SHP77 (cell line): Measurements from ENCODE around the gene ZNF771.
A peak's percentile ranks its signal among the peaks of the same experiment; 100 is the strongest.

ENCODE experiments used
- DNase-seq, 2 experiments: peaks; one replicate each; lab custom pipeline; 2025; lab: John Stamatoyannopoulos, UW

The ZNF771 gene

DNA sequence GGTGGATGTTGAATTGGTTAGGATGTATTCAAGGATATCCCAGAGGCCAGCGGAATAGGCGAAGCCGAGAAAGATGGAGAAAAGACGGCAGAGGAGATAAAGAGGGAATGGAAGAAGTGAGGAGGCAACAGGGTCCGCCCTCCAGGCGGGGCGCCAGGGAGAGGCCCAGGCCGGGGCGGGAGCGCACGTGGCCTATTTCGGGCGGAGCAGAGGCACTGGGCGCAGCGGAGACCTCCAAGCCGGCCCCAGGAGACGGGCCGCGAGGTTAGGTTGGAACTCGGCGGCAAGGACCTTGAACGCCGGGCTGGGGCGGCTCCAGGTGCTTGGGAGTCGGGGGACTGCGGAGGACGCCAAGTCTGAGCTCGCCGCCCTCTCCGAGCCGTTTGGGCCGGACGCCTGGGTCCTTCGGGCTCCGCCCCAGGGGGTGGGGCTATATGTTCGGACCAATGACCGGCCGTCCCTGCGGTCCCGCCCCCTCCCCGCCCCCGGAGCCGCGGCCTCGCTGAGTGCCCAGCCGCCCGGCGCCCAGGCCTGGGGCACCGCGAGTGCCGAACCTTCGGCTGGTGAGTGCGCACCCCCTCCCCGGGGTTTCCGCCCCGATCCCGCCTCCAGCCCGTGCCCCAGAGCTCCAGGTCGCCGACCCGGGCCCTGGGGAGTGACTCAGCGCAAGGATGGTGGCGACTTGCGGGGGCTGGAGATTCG lies at the start of gene ZNF771:
TSS of gene ZNF771 (plus strand) at position 505 of the 702 bp plus-strand sequence. CDS start 448 bp downstream, outside the sequence.
- peak; percentile 90 to 92 for DNase-seq

DNA sequence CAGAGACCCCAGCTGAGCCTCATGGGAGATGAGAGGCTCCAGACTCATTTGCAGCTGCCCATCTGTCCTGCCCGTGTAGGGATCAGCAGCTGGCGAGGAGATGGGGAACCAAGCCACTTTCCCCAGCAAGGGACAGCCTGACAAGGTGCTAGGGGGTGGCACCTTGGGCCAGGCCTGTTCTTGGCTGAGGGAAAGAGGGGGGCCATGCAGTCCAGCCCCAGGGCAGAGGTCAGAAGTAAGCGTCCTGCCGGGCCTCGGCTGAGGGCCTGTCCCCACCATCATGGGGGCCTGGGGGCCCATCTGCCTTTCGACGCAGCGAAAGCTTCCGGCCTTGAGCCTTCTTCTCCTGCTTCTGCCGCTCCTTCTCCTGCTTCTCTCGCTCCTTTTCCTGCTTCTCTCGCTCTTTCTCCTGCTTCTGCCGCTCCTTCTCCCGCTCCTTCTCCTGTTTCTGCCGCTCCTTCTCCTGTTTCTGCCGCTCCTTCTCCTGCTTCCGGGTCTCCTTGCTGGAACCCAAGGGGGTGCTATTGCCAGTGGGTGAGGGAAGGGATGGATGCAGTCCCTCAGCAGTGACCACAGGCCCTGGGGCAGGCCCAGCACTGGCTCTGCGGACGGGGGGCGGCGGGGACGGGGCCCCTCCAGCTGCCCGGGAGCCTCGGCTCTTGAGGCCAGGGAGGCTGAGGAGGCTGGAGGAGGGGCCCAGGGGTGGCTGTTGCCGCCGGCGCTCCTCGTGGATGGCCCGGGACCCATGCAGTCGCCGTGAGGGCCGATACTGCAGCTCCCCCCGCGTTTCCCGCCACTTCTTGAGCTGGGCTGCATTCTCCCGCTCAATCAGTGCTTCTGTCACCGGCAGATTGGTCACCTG lies 49.5 kb upstream of the ZNF771 start:
- no peak for DNase-seq

DNA sequence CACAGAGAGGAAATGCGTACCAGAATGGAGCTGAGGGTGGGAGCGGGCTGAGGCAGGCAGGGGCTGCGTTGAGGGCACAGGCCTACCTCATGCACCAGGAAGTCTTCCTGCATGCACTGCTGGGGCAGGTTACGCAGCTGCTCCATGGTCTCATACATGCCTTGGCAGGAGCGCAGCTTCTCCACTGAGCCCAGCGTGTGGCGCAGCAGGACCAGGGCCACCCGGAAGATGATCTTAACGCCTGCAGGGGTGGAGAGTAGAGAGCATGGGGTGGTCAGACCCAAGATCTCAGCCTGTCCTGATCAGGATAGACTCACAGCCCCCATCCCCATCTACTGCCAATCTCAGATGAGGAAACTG lies 48.8 kb upstream of the ZNF771 start:
- DNase-seq = no peak

DNA sequence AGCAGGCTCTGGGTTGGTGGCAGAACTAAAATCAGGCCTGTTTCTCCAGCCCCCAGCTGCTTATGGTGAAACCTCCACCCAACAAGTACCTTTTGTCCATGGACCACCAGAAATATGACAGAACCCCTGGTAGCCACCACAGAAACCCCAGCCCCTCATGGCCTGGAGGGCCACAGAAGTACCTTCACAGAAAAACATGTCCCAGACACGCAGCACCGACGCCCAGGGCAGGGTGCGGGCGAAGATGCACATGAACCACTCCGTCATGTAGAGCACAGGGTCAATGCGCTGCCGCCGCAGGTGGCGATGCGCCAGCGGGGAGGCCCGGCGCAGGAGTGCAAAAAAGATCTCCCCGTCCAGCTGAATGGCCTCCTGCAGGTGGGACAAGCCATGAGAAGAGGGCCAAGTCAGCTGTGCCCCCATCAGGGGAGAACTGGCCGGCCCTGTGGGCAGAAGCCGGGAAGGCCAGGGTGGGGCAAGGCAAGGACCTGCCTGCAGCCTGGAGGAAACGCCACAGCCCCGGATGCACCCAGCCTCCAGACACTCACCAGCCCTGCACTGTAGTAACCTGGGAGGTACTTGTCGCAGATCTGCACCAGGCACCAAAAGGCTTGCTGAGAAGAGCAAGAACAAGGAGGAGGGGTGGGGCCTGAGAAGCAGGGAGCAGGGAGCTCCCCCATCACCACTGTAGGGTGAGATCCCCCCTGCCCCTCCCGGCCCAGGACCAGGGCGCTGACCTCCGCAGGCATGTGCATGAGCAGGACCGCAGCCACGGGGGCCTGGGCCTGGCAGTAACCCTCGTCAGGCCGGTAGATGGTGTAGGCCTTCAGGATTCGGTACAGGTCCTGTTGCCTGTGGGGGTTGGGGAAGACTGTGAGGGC lies 48.2 kb upstream of the ZNF771 start:
- DNase-seq = no peak

DNA sequence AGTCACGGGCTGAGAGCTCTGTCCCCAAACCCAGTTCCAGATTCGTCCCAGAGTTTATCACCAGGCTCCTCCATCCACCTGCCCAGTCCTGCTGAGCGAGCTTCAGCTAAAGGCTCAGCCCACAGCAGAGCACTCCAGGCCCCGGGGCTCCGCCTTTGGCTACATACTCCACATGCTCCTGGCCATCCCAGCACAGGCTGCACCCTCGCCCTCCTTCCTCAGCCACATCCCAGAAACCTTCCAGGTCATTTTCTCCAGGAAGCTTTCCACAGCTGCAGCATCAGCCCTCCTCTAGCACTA lies 47.6 kb upstream of the ZNF771 start:
- no peak for DNase-seq

DNA sequence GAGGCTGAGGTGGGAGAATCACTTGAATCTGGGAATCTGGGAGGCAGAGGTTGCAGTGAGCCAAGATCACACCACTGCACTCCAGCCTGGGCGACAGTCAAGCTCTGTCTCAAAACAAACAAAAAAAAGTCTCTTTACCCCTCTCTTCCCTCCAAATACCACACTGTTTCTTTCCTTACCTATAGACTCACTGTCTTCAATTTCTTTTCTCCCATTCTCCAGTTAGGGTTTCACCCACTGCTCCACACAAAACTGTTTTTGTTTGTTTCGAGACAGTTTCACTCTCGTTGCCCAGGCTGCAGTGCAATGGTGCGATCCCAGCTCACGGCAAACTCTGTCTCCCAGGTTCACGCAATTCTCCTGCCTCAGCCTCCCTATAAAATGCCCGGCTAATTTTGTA lies 46.2 kb upstream of the ZNF771 start:
- DNase-seq = no peak

DNA sequence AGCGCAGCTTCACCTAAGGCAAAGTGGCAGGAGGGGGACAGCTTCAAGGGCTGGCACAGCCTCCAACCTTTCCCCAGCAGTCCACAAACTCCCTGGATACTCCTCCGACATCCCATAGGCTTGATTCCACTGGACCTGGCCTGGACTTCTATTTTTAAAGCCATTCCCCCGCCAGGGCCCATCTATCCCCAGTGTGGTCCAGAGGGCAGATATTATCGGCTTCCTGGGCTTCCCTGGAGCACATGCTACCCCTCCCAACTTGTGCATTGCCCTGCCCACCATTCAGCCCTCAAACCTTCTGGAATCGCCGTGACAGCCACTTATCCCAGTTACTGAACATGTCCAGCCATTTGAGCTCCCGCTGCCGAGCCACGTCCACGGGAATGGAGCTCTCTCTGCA lies 42.2 kb upstream of the ZNF771 start:
- no peak for DNase-seq

DNA sequence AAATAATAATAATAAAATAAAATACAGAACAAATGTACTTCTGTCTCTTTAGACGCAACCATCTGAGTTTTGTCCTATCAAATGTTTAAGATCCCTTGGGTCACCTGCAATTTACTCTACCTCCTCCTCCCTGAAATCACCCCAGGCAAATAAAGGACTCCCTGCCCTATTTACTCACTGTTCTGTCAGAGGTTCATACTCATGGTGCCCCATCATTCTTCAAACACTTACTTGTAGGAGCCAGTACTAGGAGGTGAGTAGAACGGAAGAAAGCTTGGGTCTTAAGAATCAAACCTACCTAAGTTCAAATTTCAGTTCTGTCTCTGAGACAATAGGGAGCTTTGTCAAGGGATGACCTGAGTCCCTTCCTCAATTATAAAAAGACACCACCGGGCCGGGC lies 40.9 kb upstream of the ZNF771 start:
- no peak for DNase-seq

DNA sequence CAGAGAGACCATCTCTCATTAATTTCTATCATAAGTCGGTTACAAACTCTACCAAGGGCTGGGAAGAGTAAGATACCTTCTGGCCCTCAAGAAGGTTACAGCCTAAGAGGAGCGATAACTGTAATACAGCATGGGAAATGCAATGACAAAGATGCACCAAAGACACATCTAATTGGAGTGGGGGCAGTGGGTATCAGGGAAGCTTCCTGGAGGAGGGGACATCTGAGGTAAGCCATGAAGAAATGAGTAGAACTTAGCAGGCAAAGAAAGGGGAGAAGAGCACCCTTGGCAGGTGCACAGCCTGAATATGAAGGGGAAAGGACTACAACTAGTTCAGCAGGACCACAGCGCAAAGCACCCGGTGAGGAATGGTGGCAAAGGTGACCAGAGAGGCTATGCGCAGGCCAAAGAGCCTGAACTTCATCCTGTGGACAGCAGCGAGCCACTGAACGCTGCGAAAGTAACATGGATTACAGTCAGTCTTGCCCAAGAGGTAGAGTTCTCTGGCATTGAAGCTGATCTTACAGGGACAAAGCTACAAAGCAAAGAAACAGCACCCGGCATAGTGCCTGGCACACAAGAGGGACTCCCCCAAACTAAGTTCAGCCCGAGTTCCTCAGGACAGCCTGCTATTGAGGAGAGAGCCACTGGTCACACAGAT lies 39.9 kb upstream of the ZNF771 start:
- no peak for DNase-seq

DNA sequence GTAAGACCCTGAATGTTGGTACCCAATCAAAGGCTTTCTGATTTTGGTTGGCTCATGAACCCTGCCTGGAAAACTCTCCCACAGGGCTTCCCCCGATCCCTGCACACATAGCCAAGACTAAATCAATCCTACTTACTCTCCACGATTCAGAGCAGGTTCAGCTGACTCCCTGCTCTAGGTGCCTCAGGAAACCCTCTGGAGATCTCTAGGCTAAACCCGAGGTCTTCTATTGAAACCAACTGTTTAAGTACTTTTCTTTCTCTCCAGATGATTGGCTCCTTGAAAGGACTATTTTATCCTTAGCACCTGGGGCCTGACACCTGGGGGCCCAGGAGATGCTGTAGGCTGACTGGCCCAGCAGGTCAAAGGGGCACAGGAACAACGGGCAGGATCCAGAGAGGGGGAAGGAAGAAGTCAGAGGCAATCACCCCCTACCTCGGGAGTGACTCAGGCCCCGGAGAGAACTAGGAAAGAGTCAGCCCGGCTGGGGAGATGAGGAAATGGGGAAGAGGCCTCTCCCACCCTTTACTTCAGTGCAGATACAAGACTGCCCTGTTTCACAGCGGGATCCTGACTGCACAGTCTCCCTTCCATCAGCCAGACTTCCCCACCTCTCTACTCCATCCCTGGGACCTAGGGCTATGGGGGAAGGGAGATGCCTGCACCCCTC lies 39.1 kb upstream of the ZNF771 start:
- no peak for DNase-seq

DNA sequence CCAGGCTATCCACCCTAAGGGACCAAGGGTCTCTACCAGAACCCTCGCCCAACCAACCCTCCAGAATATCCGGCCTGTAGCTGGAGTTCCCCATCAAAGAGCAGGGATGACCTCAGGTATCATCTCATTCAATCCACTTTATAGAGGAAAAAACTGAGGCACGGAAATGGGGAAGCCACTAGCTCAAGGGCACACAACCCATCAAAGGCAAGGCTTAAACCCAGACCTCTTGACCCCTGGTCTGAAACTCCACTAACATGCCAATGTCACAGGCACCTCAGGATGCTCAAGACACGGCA lies 38.7 kb upstream of the ZNF771 start:
- DNase-seq = no peak

DNA sequence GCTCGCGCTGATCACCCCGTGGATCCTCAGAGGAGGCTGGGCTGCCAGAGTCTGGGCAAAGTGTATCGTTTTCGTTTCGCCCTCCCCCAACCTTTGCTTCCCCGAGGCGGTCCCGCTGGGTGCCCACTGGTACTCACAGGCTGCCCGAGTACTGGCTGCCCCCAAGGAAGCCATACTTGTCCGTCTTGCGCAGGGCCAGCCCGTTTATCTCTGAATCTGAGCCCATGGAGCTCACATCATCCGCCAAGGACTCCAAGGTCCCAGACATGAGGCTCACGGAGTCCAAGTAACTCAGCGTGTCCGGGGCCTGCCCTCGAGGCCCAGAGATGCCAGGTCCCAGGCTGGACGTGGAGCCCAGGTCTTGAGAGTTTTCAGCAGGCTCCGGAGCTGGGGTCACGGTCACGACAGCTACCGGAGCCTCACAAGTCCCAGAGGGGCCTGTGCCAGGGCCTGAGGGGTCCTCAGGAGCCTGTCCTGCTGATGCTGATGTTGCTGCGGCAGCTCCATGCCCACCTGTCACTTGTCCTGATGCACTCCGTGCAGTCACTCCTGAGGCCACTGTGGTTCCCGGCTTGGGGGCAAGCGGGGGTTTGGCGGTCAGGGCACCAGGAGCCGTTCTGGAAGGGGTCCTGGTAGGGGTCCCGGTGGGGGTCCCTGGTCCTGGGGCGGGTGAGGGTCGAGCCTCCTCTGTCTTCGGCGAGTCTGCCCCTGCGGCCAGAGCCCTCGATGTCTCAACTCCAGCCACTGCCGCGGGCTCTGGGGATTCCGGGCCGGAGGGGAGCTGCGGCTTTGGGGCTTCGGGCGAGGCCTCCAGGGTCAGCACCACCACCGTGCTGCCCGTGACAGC lies 38.1 kb upstream of the ZNF771 start:
- DNase-seq = no peak

DNA sequence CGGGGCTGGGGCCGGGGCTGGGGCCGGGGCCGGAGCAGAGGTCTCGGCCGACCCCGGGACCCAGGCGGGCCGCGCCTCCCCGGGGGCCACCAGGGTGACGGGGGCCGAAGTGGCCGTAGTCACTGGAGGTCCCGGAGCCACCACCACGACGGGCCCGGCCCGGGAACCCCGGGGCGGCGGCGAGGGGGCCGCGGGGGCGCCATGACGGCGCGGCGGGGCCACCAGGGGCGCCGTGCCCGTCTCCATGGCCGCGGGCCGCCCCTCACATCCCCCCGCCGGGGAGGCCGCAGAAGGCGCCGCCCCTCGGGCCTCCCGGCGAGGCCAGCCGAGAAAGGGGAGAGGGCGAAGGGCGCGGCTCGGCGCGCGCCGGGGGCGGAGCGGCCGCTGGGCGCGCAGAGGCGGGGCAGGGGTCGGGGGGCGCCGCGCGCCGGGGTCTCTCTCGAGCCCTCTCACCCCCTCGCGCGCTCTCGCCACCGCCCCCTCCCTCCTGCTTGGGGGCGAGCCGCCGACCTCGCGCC lies 37.4 kb upstream of the ZNF771 start:
- no peak for DNase-seq

DNA sequence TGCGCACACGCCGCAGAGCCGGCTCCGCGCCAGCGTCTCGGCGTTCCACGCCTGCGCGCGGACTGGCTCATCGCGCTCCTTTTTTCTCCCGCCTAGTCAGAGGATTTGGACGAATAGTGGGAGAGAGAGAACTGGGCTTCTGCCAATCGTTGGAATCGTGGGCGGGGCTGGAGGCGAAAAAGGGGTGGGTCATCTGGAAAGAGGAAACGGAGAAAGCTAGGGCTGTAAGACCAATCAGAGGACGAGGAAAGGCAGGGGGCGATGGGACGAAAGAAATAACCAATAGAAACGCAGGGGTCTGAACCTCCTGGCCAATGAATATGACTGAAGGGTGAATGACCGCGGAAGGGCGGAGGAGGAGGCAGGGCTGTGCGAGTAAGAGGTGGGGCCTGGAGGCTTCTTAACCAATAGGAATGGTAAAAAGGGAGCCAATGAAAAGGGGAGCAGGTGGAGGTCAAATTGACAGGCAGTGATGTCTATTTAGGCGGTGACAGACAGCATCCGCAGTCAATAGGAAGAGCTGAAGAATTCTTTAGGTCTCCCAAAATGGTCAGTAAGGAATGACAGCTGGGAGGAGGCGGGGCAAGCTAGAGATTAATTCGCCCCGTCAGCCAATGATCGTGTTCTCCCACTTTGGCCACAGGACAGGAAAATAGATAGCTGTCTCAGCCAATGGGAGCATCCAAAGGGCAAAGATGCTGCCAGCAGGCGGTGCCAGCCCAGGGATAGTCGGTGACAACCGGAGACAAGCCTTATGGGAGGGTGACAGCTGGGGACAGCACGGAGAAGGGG lies 36.8 kb upstream of the ZNF771 start, which contains the start of gene TBC1D10B:
TSS of gene TBC1D10B (minus strand) at position 39 of the 792 bp plus-strand sequence. CDS start 311 bp downstream, outside the sequence.
- DNase-seq = peak; percentile 100

DNA sequence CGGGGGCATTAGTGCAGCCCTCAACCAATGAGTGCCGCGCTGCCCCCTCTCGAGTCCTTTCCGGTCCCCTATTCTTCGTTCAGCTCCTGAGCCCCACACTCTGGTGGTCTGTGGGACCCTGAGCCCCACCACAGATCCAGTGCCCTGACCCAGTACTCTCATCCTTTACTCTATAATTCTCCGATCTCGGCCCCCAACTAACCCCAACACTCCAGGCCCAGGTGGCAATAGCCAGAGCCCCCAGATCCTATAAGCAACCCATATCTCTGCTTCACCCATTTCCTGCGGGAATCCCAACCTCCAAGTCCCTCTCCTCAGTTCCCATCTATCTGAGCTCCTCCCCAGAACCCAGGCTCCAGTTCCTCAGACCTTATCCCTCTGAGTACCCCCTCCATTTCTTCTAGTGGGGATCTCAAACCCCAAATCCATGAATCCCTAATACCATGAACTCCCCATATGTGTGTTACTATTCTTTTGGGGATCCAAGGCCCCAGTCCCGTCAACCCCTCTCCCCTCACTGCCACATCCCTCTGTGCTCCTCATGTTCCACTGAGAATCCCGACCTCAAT lies 36.1 kb upstream of the ZNF771 start:
- no peak for DNase-seq

DNA sequence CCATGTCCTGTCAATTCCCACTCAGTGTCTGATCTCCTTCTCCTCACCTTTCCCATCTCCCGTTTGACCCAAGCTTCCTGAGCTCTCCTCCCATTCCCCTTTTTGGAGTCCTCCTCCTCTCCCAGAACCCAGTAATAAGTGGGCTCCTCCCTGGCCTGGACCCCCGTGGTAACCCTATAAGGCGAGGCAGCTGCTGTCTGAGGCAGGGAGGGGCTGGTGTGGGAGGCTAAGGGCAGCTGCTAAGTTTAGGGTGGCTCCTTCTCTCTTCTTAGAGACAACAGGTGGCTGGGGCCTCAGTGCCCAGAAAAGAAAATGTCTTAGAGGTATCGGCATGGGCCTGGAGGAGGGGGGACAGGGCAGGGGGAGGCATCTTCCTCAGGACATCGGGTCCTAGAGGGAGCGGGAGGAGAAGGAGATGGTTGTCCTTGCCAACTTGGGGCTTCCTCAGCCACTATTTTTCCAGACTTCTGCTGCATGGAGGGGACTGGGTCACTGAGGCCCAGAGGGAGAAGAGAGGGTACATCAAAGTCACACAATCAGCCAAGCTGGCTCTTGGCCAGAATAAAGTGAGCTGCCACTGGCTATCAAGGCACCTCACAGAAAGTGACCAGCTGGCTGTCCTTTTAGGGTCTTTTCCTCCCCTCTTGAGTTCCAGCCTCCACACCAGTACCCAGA lies 35.2 kb upstream of the ZNF771 start:
- no peak for DNase-seq

DNA sequence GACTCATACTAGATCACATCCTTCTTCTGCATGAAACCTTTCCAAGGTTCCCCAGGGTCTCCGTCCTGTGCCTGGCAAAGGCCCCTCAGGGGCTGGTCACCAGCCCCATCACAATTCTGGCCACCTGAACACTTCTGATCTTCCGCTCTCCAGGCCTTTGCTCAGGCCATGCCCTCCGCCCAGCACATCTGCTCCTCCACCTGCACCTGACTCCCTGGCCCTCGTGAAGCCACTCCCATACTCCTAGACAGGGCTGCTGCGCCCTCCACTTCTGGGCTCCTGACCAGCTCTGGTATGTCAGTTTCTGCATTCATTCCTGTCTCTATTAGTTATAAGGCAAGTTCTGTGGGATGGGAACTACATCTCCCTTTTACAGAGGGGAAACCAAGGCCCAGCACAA lies 34.7 kb upstream of the ZNF771 start:
- DNase-seq = no peak

DNA sequence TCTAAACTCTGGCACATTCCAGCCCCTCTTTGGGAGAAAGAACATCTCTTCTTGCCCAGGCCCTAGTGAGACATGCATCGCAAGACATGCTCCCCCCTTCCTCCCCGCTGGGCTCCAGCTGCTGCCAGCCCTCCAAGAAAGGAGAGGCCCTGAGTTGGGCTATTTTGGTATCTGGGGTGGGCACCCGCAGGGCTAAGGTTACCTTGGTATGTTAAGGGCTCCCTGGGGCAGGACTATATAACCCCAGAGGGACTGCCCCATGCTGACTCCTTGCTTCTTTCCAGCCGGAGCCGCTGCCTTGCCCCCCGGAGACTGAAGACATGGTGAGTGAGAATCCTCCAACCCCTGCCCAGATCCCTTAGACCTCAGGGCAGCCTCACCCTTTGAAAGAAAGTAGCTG lies 32.9 kb upstream of the ZNF771 start, which contains the start of gene MYL11:
TSS of gene MYL11 (plus strand) at position 265 of the 400 bp plus-strand sequence. CDS start at position 321, 56 bp downstream.
- no peak for DNase-seq

DNA sequence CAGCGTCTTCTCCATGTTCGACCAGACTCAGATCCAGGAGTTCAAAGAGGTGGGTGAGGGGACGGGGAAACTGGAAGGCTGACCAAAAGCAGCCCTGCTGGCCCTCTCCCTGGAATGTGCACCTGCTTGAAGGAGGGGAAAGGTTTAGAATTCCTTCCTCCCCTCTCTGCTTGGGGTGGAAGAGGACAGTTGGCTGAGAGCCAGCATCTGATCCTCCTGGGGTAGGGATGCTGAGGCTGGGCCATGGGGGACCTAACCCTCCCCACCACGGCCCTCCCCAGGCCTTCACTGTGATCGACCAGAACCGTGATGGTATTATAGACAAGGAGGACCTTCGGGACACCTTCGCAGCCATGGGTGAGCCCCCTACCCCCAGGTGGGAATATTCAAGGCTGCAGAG lies 31.5 kb upstream of the ZNF771 start:
- no peak for DNase-seq
